A549 (cell line): ENCODE results near the gene RUVBL1. TPM values are rescaled to one million over a fixed set of nuclear protein-coding genes. Genes with fewer than 3 reads are reported as not detected.

ENCODE experiments used
- ATAC-seq, 2 experiments: fragments of 200-7000 bp in 1 of 2; fragments of >200 bp in 1 of 2; cut with Nextera tagmentation in 1 of 2; cut with Tn5 transposase in 1 of 2; 3 replicates each; pipeline versions ENCODE4 v1.8.0 to v1.9.1; 2018 to 2020; ENCODE audit warnings: mild to moderate bottlenecking in 1 of 2, moderate library complexity in 1 of 2
- CTCF ChIA-PET: fragments of 300-600 bp; sonication (Branson Sonifier 250); formaldehyde crosslinking; extraction: SDS; loops from one replicate; lab custom pipeline; 2021; ENCODE audit warnings: antibody characterized with exemption, inconsistent platforms; lab: Yijun Ruan, JAX
- POLR2A ChIA-PET: fragments of 350-600 bp; formaldehyde crosslinking; extraction: SDS; loops from one replicate; lab custom pipeline; 2021; ENCODE audit warnings: antibody characterized with exemption, inconsistent platforms; lab: Yijun Ruan, JAX
- DNase-seq, 2 experiments: peaks; one replicate each; pipeline versions ENCODE4 v3.0.0 to v3.0.0-alpha.2; 2011 to 2016; ENCODE audit warnings: low read depth in 1 of 2, low spot score in 1 of 2
- FAIRE-seq: peaks from 2 replicates; lab custom pipeline; 2011; peaks lifted over from hg19 to GRCh38; lab: Jason Lieb, UNC
- H3K27ac ChIP-seq, 2 experiments: fragments of >200 bp; sonication (Bioruptor Twin); formaldehyde crosslinking; 3 replicates each; pipeline ENCODE4 v1.5.1; 2016 to 2017
- H3K4me1 ChIP-seq: fragments of >200 bp; sonication (Bioruptor Twin); formaldehyde crosslinking; 3 replicates; pipeline ENCODE4 v1.6.1; 2016
- H3K4me2 ChIP-seq: fragments of >200 bp; sonication (Bioruptor Twin); formaldehyde crosslinking; 3 replicates; pipeline ENCODE4 v1.6.1; 2016
- H3K4me3 ChIP-seq: fragments of >200 bp; sonication (Bioruptor Twin); formaldehyde crosslinking; 3 replicates; pipeline ENCODE4 v1.5.1; 2016
- H3K9me3 ChIP-seq: fragments of >200 bp; sonication (Bioruptor Twin); formaldehyde crosslinking; 3 replicates; pipeline ENCODE4 v1.6.1; 2016
- BHLHE40 ChIP-seq: IDR thresholded peaks from 2 replicates; pipeline ENCODE4 v1.6.1; 2012; ENCODE audit warnings: low read depth, low read length, inconsistent platforms
- CBX8 ChIP-seq: fragments of 200-600 bp; sonication (generic); IDR thresholded peaks from 2 replicates; pipeline ENCODE4 v1.6.1; 2016
- CHD2 ChIP-seq: fragments of 150-350 bp; IDR thresholded peaks from 2 replicates; pipeline ENCODE4 v1.6.1; 2014; ENCODE audit warnings: low read length; ENCODE audit not compliant: partially characterized antibody
- CTCF ChIP-seq: fragments of >200 bp; sonication (Bioruptor Twin); formaldehyde crosslinking; IDR thresholded peaks from 3 replicates; pipeline ENCODE4 v1.5.1; 2016
- EHMT2 ChIP-seq: fragments of 200-600 bp; sonication (generic); IDR thresholded peaks from 2 replicates; pipeline ENCODE4 v1.6.1; 2016; ENCODE audit warnings: antibody characterized with exemption, low read depth, mild to moderate bottlenecking, moderate library complexity
- FOSB ChIP-seq: fragments of 250-450 bp; sonication (Bioruptor Pico); IDR thresholded peaks from 2 replicates; pipeline ENCODE4 v1.5.0; 2020; ENCODE audit warnings: mild to moderate bottlenecking, moderate library complexity
- HEYL ChIP-seq: fragments of 250-450 bp; sonication (Bioruptor Pico); IDR thresholded peaks from 2 replicates; pipeline ENCODE4 v1.8.0; 2021; ENCODE audit warnings: mild to moderate bottlenecking, moderate library complexity
- HOXA7 ChIP-seq: fragments of 250-450 bp; sonication (Bioruptor Pico); IDR thresholded peaks from 2 replicates; pipeline ENCODE4 v1.5.0; 2020; ENCODE audit warnings: mild to moderate bottlenecking, moderate library complexity
- JUNB ChIP-seq: fragments of >200 bp; sonication (Bioruptor Twin); formaldehyde crosslinking; IDR thresholded peaks from 2 replicates; pipeline ENCODE4 v1.6.1; 2016
- KDM1A ChIP-seq: fragments of 200-600 bp; sonication (generic); IDR thresholded peaks from 2 replicates; pipeline ENCODE4 v1.6.1; 2016; ENCODE audit warnings: low read depth, mild to moderate bottlenecking
- MAFK ChIP-seq: fragments of 450-650 bp; IDR thresholded peaks from 2 replicates; pipeline ENCODE4 v1.6.1; 2014; ENCODE audit not compliant: partially characterized antibody
- PHF8 ChIP-seq: fragments of 200-600 bp; sonication (generic); IDR thresholded peaks from 2 replicates; pipeline ENCODE4 v1.6.1; 2016; ENCODE audit warnings: low read depth, mild to moderate bottlenecking, antibody characterized with exemption, moderate library complexity, borderline replicate concordance
- RAD21 ChIP-seq, 2 experiments: fragments of >200 bp in 1 of 2; sonication (Bioruptor Twin) in 1 of 2; formaldehyde crosslinking in 1 of 2; IDR thresholded peaks in 1 of 2; conservative IDR thresholded peaks in 1 of 2; 2 replicates in 1 of 2; 3 replicates in 1 of 2; pipeline ENCODE4 v1.6.1; 2012 to 2018; ENCODE audit warnings: inconsistent platforms in 1 of 2
- RCOR1 ChIP-seq: fragments of 150-350 bp; IDR thresholded peaks from 2 replicates; pipeline ENCODE4 v1.6.1; 2014; ENCODE audit warnings: antibody characterized with exemption, low read length, low read depth
- SMC3 ChIP-seq: fragments of >200 bp; sonication (Bioruptor Twin); formaldehyde crosslinking; IDR thresholded peaks from 3 replicates; pipeline ENCODE4 v1.6.1; 2018; ENCODE audit warnings: inconsistent platforms
- SREBF2 ChIP-seq: fragments of 450-650 bp; IDR thresholded peaks from 2 replicates; pipeline ENCODE4 v1.6.1; 2014; ENCODE audit warnings: mild to moderate bottlenecking, moderate library complexity
- TFCP2L1 ChIP-seq: fragments of 250-450 bp; sonication (Bioruptor Pico); IDR thresholded peaks from 2 replicates; pipeline ENCODE4 v1.5.0; 2021; ENCODE audit warnings: mild to moderate bottlenecking
- ZC3H11A ChIP-seq: fragments of 450-650 bp; IDR thresholded peaks from 2 replicates; pipeline ENCODE4 v1.6.1; 2014; ENCODE audit warnings: antibody characterized with exemption, mild to moderate bottlenecking
- ZNF302 ChIP-seq: fragments of 250-450 bp; sonication (Bioruptor Pico); IDR thresholded peaks from 2 replicates; pipeline ENCODE4 v1.9.0; 2021; ENCODE audit warnings: inconsistent platforms, mild to moderate bottlenecking, moderate library complexity
- WGBS: methylation state at CpG from one replicate; pipeline ENCODE4 v1.1.6; 2017; ENCODE audit errors: missing lambda C conversion rate; 5-methylcytosine and 5-hydroxymethylcytosine counted together
- polyA plus RNA-seq, 4 experiments: library from polyadenylated mRNA; depleted of rRNA in 3 of 4; stranded (reverse); fragments of >200 nt; fragmentation: RNase III in 1 of 4; extraction: RNeasy Plus Mini Kit Qiagen cat#74134 plus additional on column Dnase treatment in 1 of 4; gene quantifications; 2 replicates in 3 of 4; 3 replicates in 1 of 4; pipeline ENCODE4 v1.2.3, GENCODE V29; 2011 to 2017
- TF ChIP-seq, protein P1 (sequence below): fragments of >200 bp; sonication (Bioruptor Twin); formaldehyde crosslinking; IDR thresholded peaks from 2 replicates; pipeline ENCODE4 v1.6.1; 2016
- TF ChIP-seq, protein P2 (sequence below): fragments of 250-450 bp; sonication (Bioruptor Pico); IDR thresholded peaks from 2 replicates; pipeline ENCODE4 v1.5.0; 2020; ENCODE audit warnings: low read depth, mild to moderate bottlenecking, moderate library complexity
- TF ChIP-seq, protein P3 (sequence below): IDR thresholded peaks from 2 replicates; pipeline ENCODE4 v1.6.1; 2012

The RUVBL1 gene
- polyA plus RNA-seq, 2 of the 4 experiments (the other 2 are of a cell fraction), result 105 to 144 TPM

DNA sequence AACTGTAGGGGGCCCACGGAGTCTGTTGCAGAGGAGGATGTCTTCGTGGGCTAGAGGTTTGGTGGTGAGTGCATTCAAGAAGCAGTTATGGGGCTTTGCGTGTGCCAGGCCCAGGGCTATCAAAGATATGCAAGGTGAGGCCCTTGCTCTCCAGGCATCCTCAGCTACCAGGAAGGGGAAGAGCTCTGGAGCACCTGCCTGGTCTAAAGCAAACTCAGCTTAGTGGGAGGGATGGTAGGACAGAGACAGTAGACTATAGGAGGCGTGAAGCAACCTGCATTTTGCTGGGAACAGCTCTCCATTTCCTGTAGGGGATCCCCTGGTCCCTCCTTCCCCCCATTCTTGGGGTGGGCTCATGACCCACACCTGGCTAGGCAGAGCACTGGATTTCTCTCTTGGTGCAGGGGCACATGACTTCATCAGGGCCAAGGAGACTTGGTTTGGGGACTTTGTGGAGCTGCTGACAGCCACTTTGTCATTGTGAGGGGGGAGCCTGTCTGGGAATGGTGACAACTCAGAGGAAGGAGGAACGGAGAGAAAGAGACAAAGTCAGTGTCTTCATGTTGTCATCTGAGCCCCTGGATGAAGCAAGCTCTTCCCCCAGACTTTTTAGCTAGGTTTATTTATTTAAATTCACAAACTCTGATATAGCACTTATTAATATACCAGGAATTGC lies 21.0 kb upstream of the RUVBL1 start:
- no peaks in the 10 kb centered on the region for H3K9me3 ChIP-seq
- 51% methylated on average over 5 of the region's 5 CpGs for WGBS
- POLR2A ChIA-PET, result no interaction called here
- DNase-seq (no peak), FAIRE-seq (no peak), ATAC-seq (no peak)
- TF ChIP-seq SREBF2, result no peak
- TF ChIP-seq, protein P1, sequence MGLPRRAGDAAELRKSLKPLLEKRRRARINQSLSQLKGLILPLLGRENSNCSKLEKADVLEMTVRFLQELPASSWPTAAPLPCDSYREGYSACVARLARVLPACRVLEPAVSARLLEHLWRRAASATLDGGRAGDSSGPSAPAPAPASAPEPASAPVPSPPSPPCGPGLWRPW, result no peak
- no peak for TF ChIP-seq CTCF
- TF ChIP-seq ZC3H11A, result no peak
- TF ChIP-seq PHF8, result no peak
- TF ChIP-seq, protein P2, sequence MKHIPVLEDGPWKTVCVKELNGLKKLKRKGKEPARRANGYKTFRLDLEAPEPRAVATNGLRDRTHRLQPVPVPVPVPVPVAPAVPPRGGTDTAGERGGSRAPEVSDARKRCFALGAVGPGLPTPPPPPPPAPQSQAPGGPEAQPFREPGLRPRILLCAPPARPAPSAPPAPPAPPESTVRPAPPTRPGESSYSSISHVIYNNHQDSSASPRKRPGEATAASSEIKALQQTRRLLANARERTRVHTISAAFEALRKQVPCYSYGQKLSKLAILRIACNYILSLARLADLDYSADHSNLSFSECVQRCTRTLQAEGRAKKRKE, result no peak
- TF ChIP-seq JUNB, result no peak
- TF ChIP-seq MAFK, result no peak
- TF ChIP-seq, protein P3, sequence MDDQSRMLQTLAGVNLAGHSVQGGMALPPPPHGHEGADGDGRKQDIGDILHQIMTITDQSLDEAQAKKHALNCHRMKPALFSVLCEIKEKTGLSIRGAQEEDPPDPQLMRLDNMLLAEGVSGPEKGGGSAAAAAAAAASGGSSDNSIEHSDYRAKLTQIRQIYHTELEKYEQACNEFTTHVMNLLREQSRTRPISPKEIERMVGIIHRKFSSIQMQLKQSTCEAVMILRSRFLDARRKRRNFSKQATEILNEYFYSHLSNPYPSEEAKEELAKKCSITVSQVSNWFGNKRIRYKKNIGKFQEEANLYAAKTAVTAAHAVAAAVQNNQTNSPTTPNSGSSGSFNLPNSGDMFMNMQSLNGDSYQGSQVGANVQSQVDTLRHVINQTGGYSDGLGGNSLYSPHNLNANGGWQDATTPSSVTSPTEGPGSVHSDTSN, result no peak
- CTCF ChIA-PET, result interaction anchor here (0.5 to 2.4 kb wide), 6 partner anchors 11 to 1623 kb away, joined by 3 to 11 read pairs (median 3); no protein-coding TSS in a partner anchor
- no peak overlapping the region for H3K27ac ChIP-seq
- no peaks in the 10 kb centered on the region for H3K4me1 ChIP-seq
- no peak overlapping the region for H3K4me3 ChIP-seq
- no peak overlapping the region for H3K4me2 ChIP-seq

DNA sequence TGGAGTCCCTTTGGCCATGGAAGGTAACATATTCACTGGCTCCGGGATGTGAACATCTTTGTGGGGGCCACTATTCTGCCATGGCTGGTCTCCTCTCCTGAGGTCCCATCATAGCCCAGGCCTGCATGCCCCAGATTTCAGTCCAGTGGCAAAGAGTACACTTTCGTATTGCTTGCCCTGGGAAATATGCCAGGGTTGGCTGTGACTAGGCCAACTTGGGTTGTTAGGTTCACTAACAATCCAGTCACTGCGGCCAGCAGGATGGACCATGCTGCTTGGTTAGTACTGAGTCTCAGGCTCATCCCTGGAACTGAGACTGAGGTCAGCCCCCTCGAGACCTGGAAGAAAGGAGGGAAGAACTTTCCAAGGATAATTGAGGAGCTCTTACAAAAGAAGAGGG lies 19.9 kb upstream of the RUVBL1 start:
- DNase-seq (no peak), FAIRE-seq (no peak), ATAC-seq (no peak)
- H3K9me3 ChIP-seq, result no peaks in the 10 kb centered on the region
- ChIA-PET POLR2A (no interaction called here), CTCF (interaction anchor here (0.6 to 2.4 kb wide), 3 partner anchors 10 to 48 kb away, joined by 3 to 11 read pairs (median 3); no protein-coding TSS in a partner anchor)
- H3K4me3 ChIP-seq, result no peak overlapping the region
- H3K4me2 ChIP-seq, result no peak overlapping the region
- WGBS, result 75% methylated on average over 3 of the region's 4 CpGs
- no peaks in the 10 kb centered on the region for H3K4me1 ChIP-seq
- H3K27ac ChIP-seq, result no peak overlapping the region
- TF ChIP-seq HOXA7 (CRISPR knock-in tag) (no peak), TFCP2L1 (CRISPR knock-in tag) (no peak), EHMT2 (no peak), JUNB (no peak), FOSB (CRISPR knock-in tag) (no peak), CHD2 (no peak), CBX8 (no peak), HEYL (CRISPR knock-in tag) (no peak), BHLHE40 (no peak), KDM1A (no peak), RCOR1 (no peak), SMC3 (no peak), ZNF302 (CRISPR knock-in tag) (no peak), RAD21 (conservative IDR thresholded peaks at IDR 0.05 in 1 of 2, IDR thresholded peaks at IDR 0.05 in 1 of 2) (no peak)
- TF ChIP-seq, protein P1, result no peak
- TF ChIP-seq, protein P3, result no peak
- TF ChIP-seq, all 56 proteins: peak for 0
